ENCODE data around the gene GALNT6. TPM values are rescaled to one million over a fixed set of nuclear protein-coding genes. Genes with fewer than 3 reads are reported as not detected.

GALNT6 gene
- total and polyA plus RNA-seq, 9 of the 15 experiments (the other 6 are each of a cell fraction or from before 2014, with no cell fraction given): 1.5 to 8.6 (median 5.1) TPM

GRCh38 chr12:51388069-51388799, 3.0 kb downstream of the GALNT6 start (continued):
- TF ChIP-seq ZNF318 (IDR thresholded peaks at IDR 0.05; ENCODE audit: borderline replicate concordance in 1 of 2, low read depth in 1 of 2): no peak
- peak; percentile 48 for TF ChIP-seq NFIC (IDR thresholded peaks at IDR 0.05)
- TF ChIP-seq RBM34 (IDR thresholded peaks at IDR 0.05; ENCODE audit: borderline replicate concordance, insufficient read depth, low read length): no peak
- peak; percentile 40; the same call in 1 of the 2 replicates for TF ChIP-seq ATF7 (IDR thresholded peaks at IDR 0.05)
- TF ChIP-seq ZNF398 (CRISPR knock-in tag; IDR thresholded peaks at IDR 0.05): no peak
- no peak for TF ChIP-seq OTX1 (CRISPR knock-in tag; IDR thresholded peaks at IDR 0.05)
- no peak for TF ChIP-seq POU5F1 (IDR thresholded peaks at IDR 0.05; ENCODE audit: borderline replicate concordance, low read depth, low read length, partially characterized antibody)
- no peak for TF ChIP-seq NFATC3 (IDR thresholded peaks at IDR 0.05)
- no peak for TF ChIP-seq CEBPZ (IDR thresholded peaks at IDR 0.05; ENCODE audit: borderline replicate concordance, low read depth, low read length)
- no peak for TF ChIP-seq ZNF133 (CRISPR knock-in tag; IDR thresholded peaks at IDR 0.05)
- no peak for TF ChIP-seq SAFB2 (IDR thresholded peaks at IDR 0.05; ENCODE audit: borderline replicate concordance, low read depth, low read length, severe bottlenecking)
- TF ChIP-seq TBL1XR1 (IDR thresholded peaks at IDR 0.05; ENCODE audit: low read length in 2 of 2): 0 out of 4 replicates have a peak, but pooled peaks of 1 of the 2 experiments have one; percentile 39
